ENCODE results near the gene GSK3A. TPM values are rescaled to one million over a fixed set of nuclear protein-coding genes. Genes with fewer than 3 reads are reported as not detected.

Gene GSK3A
- total and polyA plus RNA-seq, 2 experiments from 2014 or later, result 32.2 to 36.6 TPM

- peak; percentile 85 for DNase-seq (ENCODE audit: low spot score)
- Histone ChIP-seq H3K9me2 (replicated peaks; ENCODE audit: insufficient read depth) (no peaks in the 10 kb centered on the region), H3K4me1 (ENCODE audit: insufficient read depth) (no peaks in the 10 kb centered on the region), H3K4me3 (no peak overlapping the region), H3K79me2 (no peaks in the 10 kb centered on the region), H4K20me1 (ENCODE audit: insufficient read depth, poor library complexity, severe bottlenecking) (no peaks in the 10 kb centered on the region), H3K9me3 (ENCODE audit: low read depth) (no peaks in the 10 kb centered on the region), H3K27me3 (peaks cover 6% of the 10 kb centered on the region), H3K27ac (peak overlapping the region; percentile 91), H2AFZ (no peak overlapping the region), H3K4me2 (no peak overlapping the region), H3K36me3 (replicated peaks; ENCODE audit: insufficient read depth, low read depth) (no peaks in the 10 kb centered on the region)
- TF ChIP-seq, protein P1, sequence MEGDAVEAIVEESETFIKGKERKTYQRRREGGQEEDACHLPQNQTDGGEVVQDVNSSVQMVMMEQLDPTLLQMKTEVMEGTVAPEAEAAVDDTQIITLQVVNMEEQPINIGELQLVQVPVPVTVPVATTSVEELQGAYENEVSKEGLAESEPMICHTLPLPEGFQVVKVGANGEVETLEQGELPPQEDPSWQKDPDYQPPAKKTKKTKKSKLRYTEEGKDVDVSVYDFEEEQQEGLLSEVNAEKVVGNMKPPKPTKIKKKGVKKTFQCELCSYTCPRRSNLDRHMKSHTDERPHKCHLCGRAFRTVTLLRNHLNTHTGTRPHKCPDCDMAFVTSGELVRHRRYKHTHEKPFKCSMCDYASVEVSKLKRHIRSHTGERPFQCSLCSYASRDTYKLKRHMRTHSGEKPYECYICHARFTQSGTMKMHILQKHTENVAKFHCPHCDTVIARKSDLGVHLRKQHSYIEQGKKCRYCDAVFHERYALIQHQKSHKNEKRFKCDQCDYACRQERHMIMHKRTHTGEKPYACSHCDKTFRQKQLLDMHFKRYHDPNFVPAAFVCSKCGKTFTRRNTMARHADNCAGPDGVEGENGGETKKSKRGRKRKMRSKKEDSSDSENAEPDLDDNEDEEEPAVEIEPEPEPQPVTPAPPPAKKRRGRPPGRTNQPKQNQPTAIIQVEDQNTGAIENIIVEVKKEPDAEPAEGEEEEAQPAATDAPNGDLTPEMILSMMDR (IDR thresholded peaks at IDR 0.05; ENCODE audit: poor library complexity), result no peak
- TF ChIP-seq EZH2 (IDR thresholded peaks at IDR 0.05; ENCODE audit: borderline replicate concordance) (no peak), EZH2phosphoT487 (IDR thresholded peaks at IDR 0.05; ENCODE audit: low read depth, severe bottlenecking, unreplicated experiment) (no peak)
- WGBS (ENCODE audit: low lambda C conversion rate, missing lambda C conversion rate), result 51% methylated on average over 3 of the region's 3 CpGs
Measured at GRCh38 chr19:42191855-42192254, 50.5 kb downstream of the GSK3A start.

DNA sequence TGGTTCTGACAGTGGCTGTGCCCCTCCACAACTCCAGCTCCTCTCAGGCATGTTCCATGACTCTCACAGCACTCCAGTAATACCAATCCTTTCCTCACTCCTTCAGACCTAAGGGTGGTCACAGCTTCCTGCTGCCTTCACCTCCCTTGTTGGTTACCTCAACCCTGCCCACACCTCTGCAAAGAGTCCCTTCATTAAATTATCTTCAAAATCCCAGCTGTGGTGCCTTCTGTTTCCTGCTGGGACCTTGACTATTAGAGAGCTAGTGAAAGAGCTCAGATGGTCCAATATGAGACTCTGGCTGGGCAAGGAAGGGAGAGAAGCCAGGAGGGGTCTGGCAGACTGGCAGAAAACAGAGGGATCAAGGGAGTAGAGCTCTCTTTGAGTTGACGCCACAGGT lies 51.1 kb downstream of the GSK3A start:
- H3K4me1 ChIP-seq (ENCODE audit: insufficient read depth), result no peaks in the 10 kb centered on the region
- no peaks in the 10 kb centered on the region for H4K20me1 ChIP-seq (ENCODE audit: insufficient read depth, poor library complexity, severe bottlenecking)
- no peak for TF ChIP-seq EZH2 (IDR thresholded peaks at IDR 0.05; ENCODE audit: borderline replicate concordance)
- TF ChIP-seq EZH2phosphoT487 (IDR thresholded peaks at IDR 0.05; ENCODE audit: low read depth, severe bottlenecking, unreplicated experiment), result no peak
- TF ChIP-seq, protein P1 (IDR thresholded peaks at IDR 0.05; ENCODE audit: poor library complexity), result no peak
- no peak overlapping the region for H2AFZ ChIP-seq
- no peak for DNase-seq (ENCODE audit: low spot score)
- peak overlapping the region; percentile 91 for H3K27ac ChIP-seq
- H3K79me2 ChIP-seq, result no peaks in the 10 kb centered on the region
- H3K9me3 ChIP-seq (ENCODE audit: low read depth), result no peaks in the 10 kb centered on the region
- peaks cover 6% of the 10 kb centered on the region for H3K27me3 ChIP-seq
- H3K9me2 ChIP-seq (replicated peaks; ENCODE audit: insufficient read depth), result no peaks in the 10 kb centered on the region
- no peaks in the 10 kb centered on the region for H3K36me3 ChIP-seq (replicated peaks; ENCODE audit: insufficient read depth, low read depth)
- WGBS (ENCODE audit: low lambda C conversion rate, missing lambda C conversion rate), result 95% methylated on average over 1 of the region's 1 CpG
- no peak overlapping the region for H3K4me3 ChIP-seq
- H3K4me2 ChIP-seq, result no peak overlapping the region

DNA sequence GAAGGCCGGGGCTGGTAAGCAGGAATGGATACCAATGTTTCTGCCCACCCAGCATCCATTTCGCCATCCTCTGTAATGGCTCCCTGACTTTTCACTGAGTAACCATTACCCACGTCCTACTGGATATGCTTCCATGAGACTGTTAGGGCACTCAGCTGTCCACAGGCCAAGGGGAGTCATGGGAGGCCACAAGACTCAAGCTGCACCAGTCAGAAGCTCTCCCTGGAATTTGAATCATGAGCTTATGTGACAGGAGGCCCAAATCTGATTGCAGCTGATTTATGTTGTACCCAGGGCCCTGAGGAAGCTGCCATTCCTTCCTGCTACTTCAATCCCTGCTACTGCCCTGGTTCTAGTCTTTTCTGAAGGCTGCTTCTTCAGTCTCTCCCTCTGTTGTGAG lies 53.3 kb downstream of the GSK3A start:
- Histone ChIP-seq H3K79me2 (no peaks in the 10 kb centered on the region), H3K36me3 (replicated peaks; ENCODE audit: insufficient read depth, low read depth) (no peaks in the 10 kb centered on the region), H3K4me3 (no peak overlapping the region), H3K4me1 (ENCODE audit: insufficient read depth) (no peaks in the 10 kb centered on the region), H4K20me1 (ENCODE audit: insufficient read depth, poor library complexity, severe bottlenecking) (no peaks in the 10 kb centered on the region), H3K4me2 (no peak overlapping the region), H3K9me3 (ENCODE audit: low read depth) (no peaks in the 10 kb centered on the region), H3K27ac (no peak overlapping the region), H3K27me3 (peaks cover 6% of the 10 kb centered on the region), H3K9me2 (replicated peaks; ENCODE audit: insufficient read depth) (no peaks in the 10 kb centered on the region), H2AFZ (no peak overlapping the region)
- WGBS (ENCODE audit: low lambda C conversion rate, missing lambda C conversion rate), result 80% methylated on average over 3 of the region's 3 CpGs
- no peak for DNase-seq (ENCODE audit: low spot score)
- no peak for TF ChIP-seq EZH2phosphoT487 (IDR thresholded peaks at IDR 0.05; ENCODE audit: low read depth, severe bottlenecking, unreplicated experiment)
- TF ChIP-seq, protein P1 (IDR thresholded peaks at IDR 0.05; ENCODE audit: poor library complexity), result no peak
- no peak for TF ChIP-seq EZH2 (IDR thresholded peaks at IDR 0.05; ENCODE audit: borderline replicate concordance)

DNA sequence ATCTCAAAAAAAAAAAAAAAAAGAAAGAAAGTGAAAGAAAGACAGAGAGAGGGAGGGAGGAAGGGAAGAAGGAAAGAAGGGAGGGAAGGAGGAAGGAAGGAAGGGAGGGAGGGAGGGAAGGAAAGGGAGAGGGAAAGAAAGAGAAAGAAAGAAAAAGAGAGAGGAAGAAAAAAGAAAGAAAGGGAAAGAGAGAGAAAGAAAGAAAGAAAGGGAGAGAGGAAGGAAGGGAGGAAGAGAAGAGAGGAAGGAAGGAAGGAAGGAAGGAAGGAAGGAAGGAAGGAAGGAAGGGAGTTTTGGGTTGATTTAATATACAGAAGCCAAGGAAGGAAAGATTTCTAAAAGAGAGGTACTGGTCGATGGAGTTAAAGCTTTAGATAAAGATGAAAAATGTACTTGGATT lies 53.7 kb downstream of the GSK3A start:
- 82% methylated on average over 1 of the region's 1 CpG for WGBS (ENCODE audit: low lambda C conversion rate, missing lambda C conversion rate)
- H2AFZ ChIP-seq, result no peak overlapping the region
- H3K4me3 ChIP-seq, result no peak overlapping the region
- no peak for DNase-seq (ENCODE audit: low spot score)
- H3K9me3 ChIP-seq (ENCODE audit: low read depth), result no peaks in the 10 kb centered on the region
- H3K9me2 ChIP-seq (replicated peaks; ENCODE audit: insufficient read depth), result no peaks in the 10 kb centered on the region
- H3K4me1 ChIP-seq (ENCODE audit: insufficient read depth), result no peaks in the 10 kb centered on the region
- no peaks in the 10 kb centered on the region for H4K20me1 ChIP-seq (ENCODE audit: insufficient read depth, poor library complexity, severe bottlenecking)
- no peak overlapping the region for H3K27ac ChIP-seq
- H3K4me2 ChIP-seq, result no peak overlapping the region
- H3K27me3 ChIP-seq, result peaks cover 6% of the 10 kb centered on the region
- no peaks in the 10 kb centered on the region for H3K79me2 ChIP-seq
- H3K36me3 ChIP-seq (replicated peaks; ENCODE audit: insufficient read depth, low read depth), result no peaks in the 10 kb centered on the region
- TF ChIP-seq EZH2phosphoT487 (IDR thresholded peaks at IDR 0.05; ENCODE audit: low read depth, severe bottlenecking, unreplicated experiment) (no peak), EZH2 (IDR thresholded peaks at IDR 0.05; ENCODE audit: borderline replicate concordance) (no peak)
- TF ChIP-seq, protein P1 (IDR thresholded peaks at IDR 0.05; ENCODE audit: poor library complexity), result no peak
